H1 (cell line): ENCODE data around the gene PTGIR. TPM values are rescaled to one million over a fixed set of nuclear protein-coding genes. Genes with fewer than 3 reads are reported as not detected.

ENCODE experiments used
- CTCF ChIA-PET: fragments of 300-600 bp; sonication (Branson Sonifier 250); formaldehyde crosslinking; loops from one replicate; lab custom pipeline; 2021; ENCODE audit not compliant: partially characterized antibody; lab: Charles Lee
- POLR2A ChIA-PET: fragments of 300-600 bp; sonication (Branson Sonifier 250); formaldehyde crosslinking; loops from one replicate; lab custom pipeline; 2021; ENCODE audit warnings: inconsistent platforms; ENCODE audit not compliant: partially characterized antibody; lab: Charles Lee
- DNase-seq, 2 experiments: peaks; one replicate each; pipeline versions ENCODE4 v3.0.0 to v3.0.0-alpha.2; 2010 to 2022; ENCODE audit warnings: low spot score in 2 of 2, low read depth in 1 of 2, mixed read lengths in 1 of 2
- FAIRE-seq: peaks from 2 replicates; lab custom pipeline; 2011; peaks lifted over from hg19 to GRCh38; lab: Jason Lieb, UNC
- H2AFZ ChIP-seq: 2 replicates; pipeline ENCODE4 v1.8.1; 2012; ENCODE audit warnings: low read length, inconsistent platforms
- H2AK5ac ChIP-seq: 2 replicates; pipeline ENCODE4 v1.6.1; 2013; ENCODE audit warnings: low read depth, low read length
- H2BK120ac ChIP-seq: replicated peaks from 2 replicates; pipeline ENCODE3; 2013; ENCODE audit warnings: low read depth, low read length, inconsistent platforms
- H2BK12ac ChIP-seq: 2 replicates; pipeline ENCODE4 v1.6.1; 2013; ENCODE audit warnings: low read depth, low read length
- H2BK15ac ChIP-seq: 2 replicates; pipeline ENCODE4 v1.6.1; 2013; ENCODE audit warnings: low read length
- H2BK20ac ChIP-seq: 2 replicates; pipeline ENCODE4 v1.6.1; 2013; ENCODE audit warnings: low read length
- H2BK5ac ChIP-seq: 2 replicates; pipeline ENCODE4 v1.6.1; 2013; ENCODE audit warnings: low read depth, low read length
- H3K14ac ChIP-seq: 2 replicates; pipeline ENCODE4 v1.6.1; 2013; ENCODE audit warnings: inconsistent platforms; ENCODE audit not compliant: insufficient read length
- H3K18ac ChIP-seq: 2 replicates; pipeline ENCODE4 v1.6.1; 2013; ENCODE audit warnings: low read length; ENCODE audit errors: extremely low read depth
- H3K23ac ChIP-seq: 2 replicates; pipeline ENCODE4 v1.6.1; 2013; ENCODE audit warnings: inconsistent platforms; ENCODE audit not compliant: insufficient read length
- H3K23me2 ChIP-seq: 2 replicates; pipeline ENCODE4 v1.6.1; 2013; ENCODE audit warnings: low read depth, low read length
- H3K27ac ChIP-seq: 2 replicates; pipeline ENCODE4 v1.6.1; 2011; ENCODE audit warnings: low read depth, low read length, inconsistent platforms
- H3K27me3 ChIP-seq, 4 experiments: replicated peaks in 1 of 4; 1 replicate in 1 of 4; 2 replicates in 3 of 4; pipeline versions ENCODE4 v1.6.1 to v1.8.1; 2011 to 2013; ENCODE audit warnings: low read length in 3 of 4, mild to moderate bottlenecking in 3 of 4, inconsistent platforms in 2 of 4, mixed read lengths in 2 of 4, moderate library complexity in 1 of 4; ENCODE audit not compliant: control insufficient read depth in 3 of 4, insufficient read depth in 3 of 4; ENCODE audit errors: extremely low read depth in 1 of 4
- H3K36me3 ChIP-seq, 4 experiments: 2 replicates each; pipeline versions ENCODE4 v1.6.1 to v1.8.1; 2011 to 2013; ENCODE audit warnings: mild to moderate bottlenecking in 4 of 4, low read length in 3 of 4, moderate library complexity in 2 of 4, control low read depth in 1 of 4, inconsistent platforms in 1 of 4; ENCODE audit not compliant: insufficient read depth in 4 of 4, control insufficient read depth in 2 of 4
- H3K4ac ChIP-seq: replicated peaks from 2 replicates; pipeline ENCODE3; 2013; ENCODE audit warnings: low read length, low read depth, mixed read lengths, inconsistent platforms; ENCODE audit not compliant: insufficient read length
- H3K4me1 ChIP-seq, 4 experiments: replicated peaks in 1 of 4; 1 replicate in 1 of 4; 2 replicates in 3 of 4; pipeline versions ENCODE4 v1.6.1 to v1.8.1; 2011 to 2013; ENCODE audit warnings: low read length in 3 of 4, inconsistent platforms in 2 of 4, mixed read lengths in 1 of 4; ENCODE audit not compliant: insufficient read depth in 4 of 4, control insufficient read depth in 3 of 4
- H3K4me2 ChIP-seq, 2 experiments: 2 replicates each; pipeline versions ENCODE4 v1.6.1 to v1.8.1; 2011 to 2013; ENCODE audit warnings: low read depth in 2 of 2, low read length in 2 of 2, control low read depth in 1 of 2, inconsistent platforms in 1 of 2, mild to moderate bottlenecking in 1 of 2; ENCODE audit not compliant: insufficient read depth in 1 of 2
- H3K4me3 ChIP-seq, 4 experiments: fragments of 200-600, 300-600 bp in 1 of 4; sonication (generic), shearing (Covaris generic), sonication (Bioruptor Twin) in 1 of 4; 2 replicates each; pipeline versions ENCODE4 v1.5.1 to v1.8.1; 2011 to 2016; ENCODE audit warnings: low read length in 4 of 4, low read depth in 3 of 4, control low read depth in 2 of 4, inconsistent platforms in 2 of 4, mild to moderate bottlenecking in 2 of 4, mixed read lengths in 1 of 4, moderate library complexity in 1 of 4; ENCODE audit not compliant: insufficient read depth in 2 of 4; ENCODE audit errors: extremely low read depth in 1 of 4
- H3K56ac ChIP-seq: replicated peaks from 2 replicates; pipeline ENCODE3; 2013; ENCODE audit warnings: low read depth, mild to moderate bottlenecking, mixed read lengths, low read length, inconsistent platforms; ENCODE audit not compliant: insufficient read length
- H3K79me1 ChIP-seq: 2 replicates; pipeline ENCODE4 v1.6.1; 2013; ENCODE audit warnings: low read depth, low read length, control low read depth
- H3K79me2 ChIP-seq, 2 experiments: 2 replicates each; pipeline versions ENCODE4 v1.6.1 to v1.8.1; 2012 to 2013; ENCODE audit warnings: low read length in 2 of 2, mild to moderate bottlenecking in 2 of 2, inconsistent platforms in 1 of 2; ENCODE audit not compliant: insufficient read depth in 2 of 2, control insufficient read depth in 1 of 2
- H3K9ac ChIP-seq, 4 experiments: replicated peaks in 1 of 4; 1 replicate in 1 of 4; 2 replicates in 3 of 4; pipeline versions ENCODE4 v1.6.1 to v1.8.1; 2011 to 2013; ENCODE audit warnings: low read depth in 3 of 4, low read length in 3 of 4, control low read depth in 2 of 4, mild to moderate bottlenecking in 2 of 4, moderate library complexity in 2 of 4, inconsistent platforms in 1 of 4; ENCODE audit errors: extremely low read depth in 1 of 4
- H3K9me3 ChIP-seq, 2 experiments: 2 replicates each; pipeline versions ENCODE4 v1.6.1 to v1.8.1; 2012 to 2013; ENCODE audit warnings: mild to moderate bottlenecking in 2 of 2, moderate library complexity in 2 of 2, control low read depth in 1 of 2, inconsistent platforms in 1 of 2, low read depth in 1 of 2, low read length in 1 of 2, mixed read lengths in 1 of 2; ENCODE audit not compliant: insufficient read depth in 2 of 2
- H4K20me1 ChIP-seq, 2 experiments: replicated peaks in 1 of 2; 2 replicates each; pipeline versions ENCODE3 to v1.8.1; 2011 to 2013; ENCODE audit warnings: inconsistent platforms in 2 of 2, low read length in 2 of 2, mild to moderate bottlenecking in 1 of 2; ENCODE audit not compliant: insufficient read depth in 2 of 2, control insufficient read depth in 1 of 2
- H4K5ac ChIP-seq: 2 replicates; pipeline ENCODE4 v1.6.1; 2013; ENCODE audit warnings: low read length, low read depth, mixed read lengths, inconsistent platforms; ENCODE audit not compliant: insufficient read length
- H4K8ac ChIP-seq: 2 replicates; pipeline ENCODE4 v1.8.0; 2013; ENCODE audit warnings: mild to moderate bottlenecking, moderate library complexity, low read length, inconsistent platforms; ENCODE audit not compliant: insufficient read depth; ENCODE audit errors: extremely low read depth
- H4K91ac ChIP-seq: replicated peaks from 2 replicates; pipeline ENCODE3; 2013; ENCODE audit warnings: low read length, mixed read lengths, inconsistent platforms; ENCODE audit not compliant: insufficient read length
- CEBPB ChIP-seq: IDR thresholded peaks from 2 replicates; pipeline ENCODE4 v1.6.1; 2012; ENCODE audit warnings: low read depth, low read length
- EP300 ChIP-seq, 2 experiments: IDR thresholded peaks; 1 replicate in 1 of 2; 2 replicates in 1 of 2; pipeline ENCODE4 v1.6.1; 2011 to 2012; ENCODE audit warnings: low read depth in 2 of 2, low read length in 2 of 2, mild to moderate bottlenecking in 2 of 2, borderline replicate concordance in 1 of 2, inconsistent platforms in 1 of 2, moderate library complexity in 1 of 2
- FOSL1 ChIP-seq: IDR thresholded peaks from 2 replicates; pipeline ENCODE4 v1.6.1; 2011; ENCODE audit warnings: mild to moderate bottlenecking, low read depth, low read length, moderate library complexity; ENCODE audit not compliant: insufficient read depth
- GABPA ChIP-seq: IDR thresholded peaks from 2 replicates; pipeline ENCODE4 v1.6.1; 2011; ENCODE audit warnings: mild to moderate bottlenecking, low read length, moderate library complexity, borderline replicate concordance; ENCODE audit not compliant: insufficient read depth
- NANOG ChIP-seq: IDR thresholded peaks from 2 replicates; pipeline ENCODE4 v1.6.1; 2011; ENCODE audit warnings: low read length, low read depth, mild to moderate bottlenecking, inconsistent platforms; ENCODE audit not compliant: insufficient read depth, poor library complexity, severe bottlenecking
- SIRT6 ChIP-seq: IDR thresholded peaks from one replicate; pipeline ENCODE4 v1.7.1; 2012; ENCODE audit warnings: low read length, inconsistent platforms
- TEAD4 ChIP-seq: IDR thresholded peaks from 2 replicates; pipeline ENCODE4 v1.6.1; 2012; ENCODE audit warnings: low read depth, low read length, inconsistent platforms, mixed read lengths
- WGBS, 2 experiments: shearing (Covaris generic) in 1 of 2; methylation state at CpG; one replicate each; pipeline versions ENCODE4 v1.1.6 to v1.1.7; 2013 to 2015; ENCODE audit warnings: low lambda C conversion rate in 2 of 2, mixed read lengths in 2 of 2, inconsistent platforms in 1 of 2, low coverage in 1 of 2, missing lambda C conversion rate in 1 of 2; ENCODE audit not compliant: insufficient replicate concordance in 2 of 2, insufficient coverage in 1 of 2, insufficient read length in 1 of 2; ENCODE audit errors: extremely low coverage in 1 of 2, missing lambda C conversion rate in 1 of 2; 5-methylcytosine and 5-hydroxymethylcytosine counted together
- polyA plus RNA-seq, 7 experiments: library from polyadenylated mRNA; depleted of rRNA in 3 of 7; stranded (reverse) in 5 of 7; unstranded in 2 of 7; fragments of >200 nt in 5 of 7; fragments of 200-250 nt in 2 of 7; gene quantifications; 1 replicate in 5 of 7; 2 replicates in 1 of 7; 4 replicates in 1 of 7; pipeline versions ENCODE4 v1.2.1 to v1.2.3, GENCODE V29; 2011 to 2013; ENCODE audit warnings: missing spikeins in 2 of 7, mixed read lengths in 2 of 7
- total RNA-seq: library from RNA; stranded (reverse); fragmentation: NEBNext Ultra II Directional; extraction: Animal tissue kit (Norgen Biotek cat#: 25700); gene quantifications from 2 replicates; pipeline ENCODE4 v1.2.1, GENCODE V29; 2021
- TF ChIP-seq, protein P1 (sequence below), 3 experiments: IDR thresholded peaks; 1 replicate in 2 of 3; 2 replicates in 1 of 3; pipeline versions ENCODE4 v1.5.1 to v1.6.1; 2011; ENCODE audit warnings: low read length in 3 of 3, mild to moderate bottlenecking in 3 of 3, inconsistent platforms in 2 of 3, low read depth in 1 of 3, moderate library complexity in 1 of 3; ENCODE audit not compliant: insufficient read depth in 1 of 3; ENCODE audit errors: control extremely low read depth in 1 of 3
- TF ChIP-seq, protein P2 (sequence below): IDR thresholded peaks from 2 replicates; pipeline ENCODE4 v1.6.1; 2011; ENCODE audit warnings: low read length, improper control_type of control experiment

The PTGIR gene
- total and polyA plus RNA-seq, 2 of the 8 experiments (the other 6 are each of a cell fraction or from before 2014, with no cell fraction given): 0.15 TPM; not detected in 1

- Histone ChIP-seq H4K5ac (no peak overlapping the region), H3K27ac (no peak overlapping the region), H3K4me2 (no peak overlapping the region), H4K91ac (no peak overlapping the region), H3K4me3 (no peak overlapping the region), H3K18ac (no peak overlapping the region), H3K23ac (no peak overlapping the region), H3K56ac (no peak overlapping the region), H2BK20ac (no peak overlapping the region), H3K9me3 (no peaks in the 10 kb centered on the region), H2AFZ (no peak overlapping the region), H3K4ac (no peak overlapping the region), H4K20me1 (peaks cover 0 to 3% of the 10 kb centered on the region in 2 experiments), H3K14ac (no peak overlapping the region), H2BK120ac (no peak overlapping the region), H4K8ac (peak overlapping the region; percentile 87; the same call in 1 of the 2 replicates), H3K9ac (no peak overlapping the region), H3K4me1 (no peaks in the 10 kb centered on the region), H2BK12ac (no peak overlapping the region), H3K36me3 (peaks cover 9 to 15% (median 12%) of the 10 kb centered on the region in 4 experiments; a peak in 7 of 8 replicates), H3K27me3 (no peaks in the 10 kb centered on the region), H3K79me1 (no peaks in the 10 kb centered on the region), H3K23me2 (no peaks in the 10 kb centered on the region), H2BK15ac (no peak overlapping the region), H3K79me2 (no peaks in the 10 kb centered on the region), H2AK5ac (no peak overlapping the region), H2BK5ac (no peak overlapping the region)
- POLR2A ChIA-PET: interaction anchor here (1.0 to 1.1 kb wide), 2 partner anchors 13 to 48 kb away, joined by 3 to 7 read pairs; partner anchors contain the start of gene DACT3
- CTCF ChIA-PET: interaction anchor here (0.5 to 15.6 kb wide), 23 partner anchors 8 to 164 kb away, joined by 3 to 341 read pairs (median 5); partner anchors contain the start of genes CALM3, DACT3 and PTGIR
- no peak for DNase-seq
- no peak for FAIRE-seq
- 88% methylated on average over 22 of the region's 22 CpGs; no CpG with 5 or more reads in 1 of the 2 experiments for WGBS, 2 experiments
- TF ChIP-seq SIRT6 (no peak), EP300 (IDR thresholded peaks at IDR 0.05; ENCODE audit: borderline replicate concordance in 1 of 2, low read depth in 2 of 2, low read length in 2 of 2) (no peak), NANOG (no peak), FOSL1 (no peak), GABPA (no peak), TEAD4 (no peak), CEBPB (no peak)
- TF ChIP-seq, protein P1, sequence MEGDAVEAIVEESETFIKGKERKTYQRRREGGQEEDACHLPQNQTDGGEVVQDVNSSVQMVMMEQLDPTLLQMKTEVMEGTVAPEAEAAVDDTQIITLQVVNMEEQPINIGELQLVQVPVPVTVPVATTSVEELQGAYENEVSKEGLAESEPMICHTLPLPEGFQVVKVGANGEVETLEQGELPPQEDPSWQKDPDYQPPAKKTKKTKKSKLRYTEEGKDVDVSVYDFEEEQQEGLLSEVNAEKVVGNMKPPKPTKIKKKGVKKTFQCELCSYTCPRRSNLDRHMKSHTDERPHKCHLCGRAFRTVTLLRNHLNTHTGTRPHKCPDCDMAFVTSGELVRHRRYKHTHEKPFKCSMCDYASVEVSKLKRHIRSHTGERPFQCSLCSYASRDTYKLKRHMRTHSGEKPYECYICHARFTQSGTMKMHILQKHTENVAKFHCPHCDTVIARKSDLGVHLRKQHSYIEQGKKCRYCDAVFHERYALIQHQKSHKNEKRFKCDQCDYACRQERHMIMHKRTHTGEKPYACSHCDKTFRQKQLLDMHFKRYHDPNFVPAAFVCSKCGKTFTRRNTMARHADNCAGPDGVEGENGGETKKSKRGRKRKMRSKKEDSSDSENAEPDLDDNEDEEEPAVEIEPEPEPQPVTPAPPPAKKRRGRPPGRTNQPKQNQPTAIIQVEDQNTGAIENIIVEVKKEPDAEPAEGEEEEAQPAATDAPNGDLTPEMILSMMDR (IDR thresholded peaks at IDR 0.05; ENCODE audit: control extremely low read depth in 1 of 3, insufficient read depth in 1 of 3, low read depth in 1 of 3, low read length in 3 of 3): no peak
- TF ChIP-seq, protein P2, sequence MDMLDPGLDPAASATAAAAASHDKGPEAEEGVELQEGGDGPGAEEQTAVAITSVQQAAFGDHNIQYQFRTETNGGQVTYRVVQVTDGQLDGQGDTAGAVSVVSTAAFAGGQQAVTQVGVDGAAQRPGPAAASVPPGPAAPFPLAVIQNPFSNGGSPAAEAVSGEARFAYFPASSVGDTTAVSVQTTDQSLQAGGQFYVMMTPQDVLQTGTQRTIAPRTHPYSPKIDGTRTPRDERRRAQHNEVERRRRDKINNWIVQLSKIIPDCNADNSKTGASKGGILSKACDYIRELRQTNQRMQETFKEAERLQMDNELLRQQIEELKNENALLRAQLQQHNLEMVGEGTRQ: no peak
Measured at GRCh38 chr19:46613525-46613924, 11.4 kb downstream of the PTGIR start.
